Measurements from ENCODE around the gene NR1I3.

- TF ChIP-seq EP300 (IDR thresholded peaks at IDR 0.05) (no peak), POLR2AphosphoS5 (IDR thresholded peaks at IDR 0.05) (peak; percentile 84 to 94), POLR2A (IDR thresholded peaks at IDR 0.05) (peak; percentile 68 to 87 (median 72))
- TF ChIP-seq, protein P1, sequence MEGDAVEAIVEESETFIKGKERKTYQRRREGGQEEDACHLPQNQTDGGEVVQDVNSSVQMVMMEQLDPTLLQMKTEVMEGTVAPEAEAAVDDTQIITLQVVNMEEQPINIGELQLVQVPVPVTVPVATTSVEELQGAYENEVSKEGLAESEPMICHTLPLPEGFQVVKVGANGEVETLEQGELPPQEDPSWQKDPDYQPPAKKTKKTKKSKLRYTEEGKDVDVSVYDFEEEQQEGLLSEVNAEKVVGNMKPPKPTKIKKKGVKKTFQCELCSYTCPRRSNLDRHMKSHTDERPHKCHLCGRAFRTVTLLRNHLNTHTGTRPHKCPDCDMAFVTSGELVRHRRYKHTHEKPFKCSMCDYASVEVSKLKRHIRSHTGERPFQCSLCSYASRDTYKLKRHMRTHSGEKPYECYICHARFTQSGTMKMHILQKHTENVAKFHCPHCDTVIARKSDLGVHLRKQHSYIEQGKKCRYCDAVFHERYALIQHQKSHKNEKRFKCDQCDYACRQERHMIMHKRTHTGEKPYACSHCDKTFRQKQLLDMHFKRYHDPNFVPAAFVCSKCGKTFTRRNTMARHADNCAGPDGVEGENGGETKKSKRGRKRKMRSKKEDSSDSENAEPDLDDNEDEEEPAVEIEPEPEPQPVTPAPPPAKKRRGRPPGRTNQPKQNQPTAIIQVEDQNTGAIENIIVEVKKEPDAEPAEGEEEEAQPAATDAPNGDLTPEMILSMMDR (IDR thresholded peaks at IDR 0.05): peak in 2 of 6 experiments; percentile 7 to 25
Observed at GRCh38 chr1:161201836-161202712, 35.9 kb downstream of the NR1I3 start, which contains the start of gene NDUFS2.

All from upper lobe of left lung (tissue), 4 donors.